ENCODE results near the gene KIN. TPM values are rescaled to one million over a fixed set of nuclear protein-coding genes. Genes with fewer than 3 reads are reported as not detected.
"Not testable (repeated sequence)": the region's sequence is repeated elsewhere in the genome, so short reads cannot be mapped to it uniquely, and the experiment has no call there.

Gene KIN
- total RNA-seq, 1 experiment from 2014 or later: 27.9 TPM

DNA sequence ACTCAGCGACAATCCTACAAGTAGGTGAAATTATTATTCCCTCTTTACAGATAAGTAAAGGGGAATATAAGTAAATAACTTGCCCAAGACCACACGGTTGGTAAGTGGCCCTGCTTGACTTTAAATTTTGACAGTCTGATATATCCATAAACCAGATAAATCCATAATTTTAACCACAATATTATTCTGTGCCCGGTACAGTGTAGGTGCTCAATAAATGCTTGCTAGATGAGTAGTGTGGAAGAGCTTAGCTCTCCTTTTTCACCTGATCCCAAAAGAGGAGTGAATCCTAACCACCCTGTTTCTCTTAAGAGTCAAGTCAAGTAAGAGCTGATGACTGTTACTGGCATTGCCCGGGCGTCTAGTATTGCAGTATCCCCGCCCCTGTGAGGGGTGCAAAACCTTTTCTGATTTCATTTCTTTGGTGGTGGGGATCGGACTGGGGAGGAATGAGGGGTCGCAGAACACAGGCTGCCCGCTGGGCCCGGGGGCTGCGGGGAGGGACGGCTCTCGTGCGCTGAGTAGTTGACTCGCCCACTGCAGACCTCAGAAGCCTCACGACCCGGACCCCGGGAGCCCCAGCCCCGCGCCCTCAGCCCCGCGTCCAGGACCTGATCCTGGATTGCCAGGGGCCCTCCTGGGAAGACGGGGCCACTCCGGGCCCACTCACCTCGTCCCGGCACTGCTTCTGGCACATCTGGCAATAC, 490 bp downstream of the KIN start:
- Mint-ChIP-seq H3K9me3 (ENCODE audit: unreplicated experiment) (no peaks in the 10 kb centered on the region), H3K4me3 (ENCODE audit: unreplicated experiment) (no peak overlapping the region), H3K36me3 (ENCODE audit: insufficient read depth, unreplicated experiment) (peaks cover 48% of the 10 kb centered on the region), H3K27me3 (ENCODE audit: insufficient read depth, unreplicated experiment) (no peaks in the 10 kb centered on the region), H3K27ac (ENCODE audit: unreplicated experiment) (no peak overlapping the region), H3K4me1 (ENCODE audit: low read depth, unreplicated experiment) (peaks cover 19% of the 10 kb centered on the region)
- peak overlapping the region; percentile 100 for H3K4me3 ChIP-seq (ENCODE audit: low read depth, low read length)
- TF ChIP-seq, protein P1, sequence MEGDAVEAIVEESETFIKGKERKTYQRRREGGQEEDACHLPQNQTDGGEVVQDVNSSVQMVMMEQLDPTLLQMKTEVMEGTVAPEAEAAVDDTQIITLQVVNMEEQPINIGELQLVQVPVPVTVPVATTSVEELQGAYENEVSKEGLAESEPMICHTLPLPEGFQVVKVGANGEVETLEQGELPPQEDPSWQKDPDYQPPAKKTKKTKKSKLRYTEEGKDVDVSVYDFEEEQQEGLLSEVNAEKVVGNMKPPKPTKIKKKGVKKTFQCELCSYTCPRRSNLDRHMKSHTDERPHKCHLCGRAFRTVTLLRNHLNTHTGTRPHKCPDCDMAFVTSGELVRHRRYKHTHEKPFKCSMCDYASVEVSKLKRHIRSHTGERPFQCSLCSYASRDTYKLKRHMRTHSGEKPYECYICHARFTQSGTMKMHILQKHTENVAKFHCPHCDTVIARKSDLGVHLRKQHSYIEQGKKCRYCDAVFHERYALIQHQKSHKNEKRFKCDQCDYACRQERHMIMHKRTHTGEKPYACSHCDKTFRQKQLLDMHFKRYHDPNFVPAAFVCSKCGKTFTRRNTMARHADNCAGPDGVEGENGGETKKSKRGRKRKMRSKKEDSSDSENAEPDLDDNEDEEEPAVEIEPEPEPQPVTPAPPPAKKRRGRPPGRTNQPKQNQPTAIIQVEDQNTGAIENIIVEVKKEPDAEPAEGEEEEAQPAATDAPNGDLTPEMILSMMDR (IDR thresholded peaks at IDR 0.05; ENCODE audit: insufficient read depth in 1 of 2, low read depth in 1 of 2, low read length in 1 of 2, severe bottlenecking in 1 of 2, unreplicated experiment in 1 of 2): no peak
- POLR2A ChIA-PET: interaction anchor here (0.5 to 2.8 kb wide), 9 partner anchors 13 to 560 kb away, joined by 3 to 45 read pairs (median 4); partner anchors contain the start of genes ITIH2 and TAF3
- DNase-seq: no peak
- H3K27me3 ChIP-seq (replicated peaks; ENCODE audit: control insufficient read depth, insufficient read depth, low read length): no peaks in the 10 kb centered on the region
- CTCF ChIA-PET: interaction anchor here (0.5 to 1.9 kb wide), 4 partner anchors 31 to 262 kb away, joined by 3 to 19 read pairs (median 8); partner anchors contain the start of gene TAF3
- intact Hi-C loops (cut with micrococcal nuclease; ENCODE audit: unreplicated experiment): loop anchor here (5.0 kb wide), 1 partner anchor 85 kb away; the partner anchor contains the start of gene ITIH2
- H3K36me3 ChIP-seq (ENCODE audit: control insufficient read depth, insufficient read depth, low read length): no peaks in the 10 kb centered on the region
- BruUV-seq (replicated peaks): TSS peak; percentile 58
- no peaks in the 10 kb centered on the region for H3K9me3 ChIP-seq
- peaks cover 8% of the 10 kb centered on the region; the same call in 1 of the 2 replicates for H3K4me1 ChIP-seq

GRCh38 chr10:7786430-7786829, 1.4 kb downstream of the KIN start:
- POLR2A ChIA-PET: no interaction called here
- H3K27me3 Mint-ChIP-seq (ENCODE audit: insufficient read depth, unreplicated experiment): no peaks in the 10 kb centered on the region
- H3K4me1 Mint-ChIP-seq (ENCODE audit: low read depth, unreplicated experiment): peaks cover 16% of the 10 kb centered on the region
- no TSS peak for BruUV-seq (replicated peaks)
- no peaks in the 10 kb centered on the region for H3K9me3 Mint-ChIP-seq (ENCODE audit: unreplicated experiment)
- Histone ChIP-seq H3K4me1 (peaks cover 8% of the 10 kb centered on the region; the same call in 1 of the 2 replicates), H3K4me3 (ENCODE audit: low read depth, low read length) (peak overlapping the region; percentile 100; the same call in 1 of the 2 replicates), H3K9me3 (no peaks in the 10 kb centered on the region), H3K27me3 (replicated peaks; ENCODE audit: control insufficient read depth, insufficient read depth, low read length) (no peaks in the 10 kb centered on the region), H3K36me3 (ENCODE audit: control insufficient read depth, insufficient read depth, low read length) (no peaks in the 10 kb centered on the region)
- no peak overlapping the region for H3K27ac Mint-ChIP-seq (ENCODE audit: unreplicated experiment)
- H3K36me3 Mint-ChIP-seq (ENCODE audit: insufficient read depth, unreplicated experiment): peaks cover 43% of the 10 kb centered on the region
- CTCF ChIA-PET: no interaction called here
- intact Hi-C loops (cut with micrococcal nuclease; ENCODE audit: unreplicated experiment): loop anchor here (5.0 kb wide), 1 partner anchor 84 kb away; the partner anchor contains the start of gene ITIH2
- DNase-seq: no peak
- H3K4me3 Mint-ChIP-seq (ENCODE audit: unreplicated experiment): no peak overlapping the region
- TF ChIP-seq, protein P1 (IDR thresholded peaks at IDR 0.05; ENCODE audit: insufficient read depth in 1 of 2, low read depth in 1 of 2, low read length in 1 of 2, severe bottlenecking in 1 of 2, unreplicated experiment in 1 of 2): no peak

- H3K9me3 Mint-ChIP-seq (ENCODE audit: unreplicated experiment); BruUV-seq (replicated peaks); CTCF ChIA-PET; intact Hi-C loops (cut with micrococcal nuclease; ENCODE audit: unreplicated experiment); H3K9me3 ChIP-seq; H3K27me3 ChIP-seq (replicated peaks; ENCODE audit: control insufficient read depth, insufficient read depth, low read length); DNase-seq; H3K27ac Mint-ChIP-seq (ENCODE audit: unreplicated experiment); H3K36me3 ChIP-seq (ENCODE audit: control insufficient read depth, insufficient read depth, low read length); H3K4me1 ChIP-seq; H3K4me3 ChIP-seq (ENCODE audit: low read depth, low read length); POLR2A ChIA-PET; H3K27me3 Mint-ChIP-seq (ENCODE audit: insufficient read depth, unreplicated experiment); H3K4me1 Mint-ChIP-seq (ENCODE audit: low read depth, unreplicated experiment); H3K4me3 Mint-ChIP-seq (ENCODE audit: unreplicated experiment): not testable (repeated sequence)
- peaks cover 71% of the 10 kb centered on the region for H3K36me3 Mint-ChIP-seq (ENCODE audit: insufficient read depth, unreplicated experiment)
Measured at GRCh38 chr10:7782194-7782593, 5.6 kb downstream of the KIN start.

Measured in Caco-2 (cell line).